H9 (cell line): ENCODE measurements around the gene EEF1A2. TPM values are rescaled to one million over a fixed set of nuclear protein-coding genes. Genes with fewer than 3 reads are reported as not detected.

Experiments
- DNase-seq: peaks from one replicate; pipeline ENCODE4 v3.0.0-alpha.2; 2017
- H2AFZ ChIP-seq: one replicate; pipeline ENCODE4 v1.6.1; 2013; ENCODE audit warnings: mild to moderate bottlenecking, low read length, control low read depth, moderate library complexity
- H2AK5ac ChIP-seq: 2 replicates; pipeline ENCODE4 v1.6.1; 2013; ENCODE audit warnings: low read length, control low read depth, mixed read lengths; ENCODE audit not compliant: insufficient read length
- H2BK120ac ChIP-seq: one replicate; pipeline ENCODE4 v1.6.1; 2013; ENCODE audit warnings: low read depth, mild to moderate bottlenecking, low read length, control low read depth, inconsistent platforms; ENCODE audit not compliant: poor library complexity, severe bottlenecking
- H2BK12ac ChIP-seq: 2 replicates; pipeline ENCODE4 v1.6.1; 2013; ENCODE audit warnings: low read length, control low read depth, mixed read lengths, low read depth; ENCODE audit not compliant: insufficient read length
- H2BK15ac ChIP-seq: 2 replicates; pipeline ENCODE4 v1.6.1; 2013; ENCODE audit warnings: low read depth, low read length, control low read depth
- H2BK20ac ChIP-seq: one replicate; pipeline ENCODE4 v1.6.1; 2013; ENCODE audit warnings: low read depth, mild to moderate bottlenecking, low read length, control low read depth, inconsistent platforms; ENCODE audit not compliant: poor library complexity, severe bottlenecking
- H2BK5ac ChIP-seq: 2 replicates; pipeline ENCODE4 v1.6.1; 2013; ENCODE audit warnings: low read length, control low read depth, mixed read lengths; ENCODE audit not compliant: insufficient read length
- H3K14ac ChIP-seq: 2 replicates; pipeline ENCODE4 v1.6.1; 2013; ENCODE audit warnings: low read length, control low read depth; ENCODE audit not compliant: insufficient read depth
- H3K18ac ChIP-seq: 2 replicates; pipeline ENCODE4 v1.6.1; 2013; ENCODE audit warnings: low read depth, mild to moderate bottlenecking, mixed read lengths, low read length, control low read depth; ENCODE audit not compliant: insufficient read length
- H3K23ac ChIP-seq: 2 replicates; pipeline ENCODE4 v1.6.1; 2013; ENCODE audit warnings: low read length, control low read depth, mixed read lengths, low read depth; ENCODE audit not compliant: insufficient read length
- H3K23me2 ChIP-seq: 2 replicates; pipeline ENCODE4 v1.6.1; 2013; ENCODE audit warnings: low read depth, mild to moderate bottlenecking, mixed read lengths, low read length, control low read depth; ENCODE audit not compliant: insufficient read length, poor library complexity, severe bottlenecking
- H3K27ac ChIP-seq: 2 replicates; pipeline ENCODE4 v1.5.1; 2013; ENCODE audit warnings: low read length, control low read depth, mixed read lengths, low read depth; ENCODE audit not compliant: insufficient read length
- H3K27me3 ChIP-seq: 2 replicates; pipeline ENCODE4 v1.6.1; 2013; ENCODE audit warnings: low read length, control low read depth, inconsistent platforms; ENCODE audit not compliant: insufficient read depth
- H3K4ac ChIP-seq: 2 replicates; pipeline ENCODE4 v1.6.1; 2013; ENCODE audit warnings: low read depth, mild to moderate bottlenecking, control low read depth, inconsistent platforms, low read length, moderate library complexity
- H3K4me1 ChIP-seq: 2 replicates; pipeline ENCODE4 v1.6.1; 2013; ENCODE audit warnings: low read length, control low read depth, inconsistent platforms; ENCODE audit not compliant: insufficient read depth
- H3K4me2 ChIP-seq: 2 replicates; pipeline ENCODE4 v1.6.1; 2013; ENCODE audit warnings: low read length, control low read depth, mixed read lengths; ENCODE audit not compliant: insufficient read length, insufficient read depth
- H3K56ac ChIP-seq: 2 replicates; pipeline ENCODE4 v1.6.1; 2013; ENCODE audit warnings: low read depth, mild to moderate bottlenecking, mixed read lengths, low read length, control low read depth; ENCODE audit not compliant: insufficient read length
- H3K79me1 ChIP-seq: 2 replicates; pipeline ENCODE4 v1.6.1; 2013; ENCODE audit warnings: low read depth, mild to moderate bottlenecking, moderate library complexity, low read length, control low read depth, inconsistent platforms; ENCODE audit not compliant: insufficient read depth, poor library complexity, severe bottlenecking
- H3K79me2 ChIP-seq: 2 replicates; pipeline ENCODE4 v1.6.1; 2013; ENCODE audit warnings: low read length, control low read depth, inconsistent platforms; ENCODE audit not compliant: insufficient read depth
- H3K9ac ChIP-seq: 2 replicates; pipeline ENCODE4 v1.6.1; 2013; ENCODE audit warnings: low read length, control low read depth, mixed read lengths; ENCODE audit not compliant: insufficient read length; ENCODE audit errors: extremely low read depth
- H3K9me3 ChIP-seq: one replicate; pipeline ENCODE4 v1.6.1; 2013; ENCODE audit warnings: low read depth, low read length, inconsistent platforms; ENCODE audit not compliant: control insufficient read depth
- H3T11ph ChIP-seq: one replicate; pipeline ENCODE4 v1.6.1; 2013; ENCODE audit warnings: mild to moderate bottlenecking, low read length, control low read depth, inconsistent platforms
- H4K20me1 ChIP-seq: one replicate; pipeline ENCODE4 v1.6.1; 2013; ENCODE audit not compliant: control insufficient read depth, insufficient read length, insufficient read depth
- H4K5ac ChIP-seq: 2 replicates; pipeline ENCODE4 v1.6.1; 2013; ENCODE audit warnings: low read depth, mild to moderate bottlenecking, mixed read lengths, low read length, control low read depth; ENCODE audit not compliant: insufficient read length
- H4K8ac ChIP-seq: replicated peaks from 2 replicates; pipeline ENCODE4 v1.6.1; 2013; ENCODE audit warnings: low read length, control low read depth, mixed read lengths, low read depth; ENCODE audit not compliant: insufficient read length
- H4K91ac ChIP-seq: 2 replicates; pipeline ENCODE4 v1.6.1; 2013; ENCODE audit warnings: low read depth, mild to moderate bottlenecking, moderate library complexity, mixed read lengths, low read length, control low read depth; ENCODE audit not compliant: insufficient read length
- H3K27ac Mint-ChIP-seq, 3 experiments: 2 replicates in 2 of 3; 3 replicates in 1 of 3; pipeline ENCODE4 v1.8.0; 2020 to 2021; ENCODE audit warnings: mixed read lengths in 3 of 3, mild to moderate bottlenecking in 1 of 3, moderate library complexity in 1 of 3
- H3K27me3 Mint-ChIP-seq: 2 replicates; pipeline ENCODE4 v1.8.0; 2021; ENCODE audit warnings: low read depth, mild to moderate bottlenecking, moderate library complexity, mixed read lengths
- H3K36me3 Mint-ChIP-seq, 3 experiments: 2 replicates in 2 of 3; 3 replicates in 1 of 3; pipeline ENCODE4 v1.8.0; 2020 to 2021; ENCODE audit warnings: low read depth in 3 of 3, mixed read lengths in 3 of 3; ENCODE audit not compliant: insufficient read depth in 1 of 3
- H3K4me1 Mint-ChIP-seq, 2 experiments: 2 replicates each; pipeline ENCODE4 v1.8.0; 2020; ENCODE audit warnings: mixed read lengths in 2 of 2
- H3K4me3 Mint-ChIP-seq, 2 experiments: 2 replicates in 1 of 2; 3 replicates in 1 of 2; pipeline ENCODE4 v1.8.0; 2020 to 2021; ENCODE audit warnings: mild to moderate bottlenecking in 2 of 2, mixed read lengths in 2 of 2, moderate library complexity in 1 of 2
- H3K9me3 Mint-ChIP-seq, 2 experiments: 2 replicates in 1 of 2; 3 replicates in 1 of 2; pipeline ENCODE4 v1.8.0; 2020; ENCODE audit warnings: mild to moderate bottlenecking in 2 of 2, mixed read lengths in 2 of 2, moderate library complexity in 1 of 2
- CTCF ChIP-seq: fragments of 200-600 bp; sonication (generic); conservative IDR thresholded peaks from 3 replicates; pipeline ENCODE4 v1.8.0; 2021; ENCODE audit warnings: antibody characterized with exemption, mild to moderate bottlenecking
- WGBS: extraction: QIAGEN DNeasy Blood & Tissue Kit; methylation state at CpG from one replicate; pipeline ENCODE4 v1.1.7; 2013; ENCODE audit warnings: missing lambda C conversion rate, low lambda C conversion rate, mixed read lengths; ENCODE audit not compliant: insufficient read length; ENCODE audit errors: extremely low coverage; 5-methylcytosine and 5-hydroxymethylcytosine counted together
- total RNA-seq: library from RNA; stranded (reverse); gene quantifications from 2 replicates; pipeline ENCODE4 v1.2.1, GENCODE V29; 2021

EEF1A2 gene
- total RNA-seq, 1 experiment from 2014 or later, result 27.4 TPM

DNA sequence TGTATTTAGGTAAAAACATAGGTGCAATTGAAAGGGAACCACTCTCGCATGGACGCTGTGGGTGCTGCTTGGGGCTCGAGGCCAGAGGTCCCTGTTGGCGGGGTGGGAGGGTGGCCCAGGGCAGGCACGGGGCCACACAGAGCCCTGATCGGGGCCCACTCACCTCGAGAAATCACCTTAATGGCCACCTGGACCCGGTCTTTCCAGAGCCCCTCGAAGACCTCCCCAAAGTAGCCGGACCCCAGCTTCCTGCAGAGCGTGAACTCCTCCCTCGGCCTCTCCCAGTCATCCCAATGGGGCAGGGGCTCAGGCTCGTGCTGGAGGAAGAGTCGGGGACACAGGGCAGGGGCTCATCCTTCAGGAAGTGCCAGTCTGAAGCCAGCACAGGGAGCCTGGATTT, 34.5 kb upstream of the EEF1A2 start:
- no peak overlapping the region for H2BK15ac ChIP-seq
- no peak overlapping the region for H2BK12ac ChIP-seq
- no peak overlapping the region for H3K23ac ChIP-seq
- no CpG with 5 or more reads among the region's 14 CpGs for WGBS
- H3K56ac ChIP-seq, result no peak overlapping the region
- H3K14ac ChIP-seq, result no peak overlapping the region
- no peak overlapping the region for H3K4me2 ChIP-seq
- no peaks in the 10 kb centered on the region for H3K23me2 ChIP-seq
- no peaks in the 10 kb centered on the region for H3K79me1 ChIP-seq
- H3K4me3 Mint-ChIP-seq, result no peak overlapping the region
- no peak overlapping the region for H4K5ac ChIP-seq
- H3K9me3 Mint-ChIP-seq, result no peaks in the 10 kb centered on the region
- H2BK20ac ChIP-seq, result no peak overlapping the region
- H3K4me1 Mint-ChIP-seq, result peaks cover 3 to 8% of the 10 kb centered on the region in 2 experiments; a peak in 3 of 4 replicates
- H3K27me3 Mint-ChIP-seq, result no peaks in the 10 kb centered on the region
- no peak overlapping the region for H3K27ac ChIP-seq
- no peak overlapping the region for H4K8ac ChIP-seq
- no peak for DNase-seq
- TF ChIP-seq CTCF, result no peak
- H3K79me2 ChIP-seq, result no peaks in the 10 kb centered on the region
- no peaks in the 10 kb centered on the region for H3K27me3 ChIP-seq
- H3T11ph ChIP-seq, result no peak overlapping the region
- H4K91ac ChIP-seq, result no peak overlapping the region
- peaks cover 5% of the 10 kb centered on the region for H4K20me1 ChIP-seq
- H3K18ac ChIP-seq, result no peak overlapping the region
- no peak overlapping the region for H2AFZ ChIP-seq
- H3K4ac ChIP-seq, result no peak overlapping the region
- H2AK5ac ChIP-seq, result no peak overlapping the region
- no peak overlapping the region for H3K9ac ChIP-seq
- H3K4me1 ChIP-seq, result no peaks in the 10 kb centered on the region
- no peaks in the 10 kb centered on the region for H3K36me3 Mint-ChIP-seq
- H2BK5ac ChIP-seq, result no peak overlapping the region
- H2BK120ac ChIP-seq, result no peak overlapping the region
- H3K9me3 ChIP-seq, result no peaks in the 10 kb centered on the region
- no peak overlapping the region; a peak in 1 of 7 replicates for H3K27ac Mint-ChIP-seq
